Central memory CD4-positive, alpha-beta T cell (primary cell): ENCODE results near the gene ALOX5AP.

Source experiments
- DNase-seq: peaks from one replicate; pipeline ENCODE4 v3.0.0; 2022
- total RNA-seq, 3 experiments: gene quantifications; one replicate each; lab custom pipeline; 2026; lab: John Stamatoyannopoulos, UW

ALOX5AP gene
- 16.0 to 58.2 (median 17.6) reads per million in 3 experiments for total RNA-seq

- peak; percentile 56 for DNase-seq
These were observed at the start of gene ALOX5AP for GRCh38 chr13:30735025-30735871. Gene ALOX5AP, plus strand, starts transcription at chr13:30735543. Its CDS starts 63 bp downstream, at chr13:30735606.

- DNase-seq = no peak
These were observed 49.4 kb upstream of the ALOX5AP start for GRCh38 chr13:30685987-30686386.

- DNase-seq = no peak
These were observed 47.7 kb upstream of the ALOX5AP start for GRCh38 chr13:30687601-30688000.

GRCh38 chr13:30689752-30690151 is 45.6 kb upstream of the ALOX5AP start:
- DNase-seq = no peak

GRCh38 chr13:30690282-30691188 is 44.8 kb upstream of the ALOX5AP start:
- DNase-seq = peak; percentile 16

- no peak for DNase-seq
These were observed 43.2 kb upstream of the ALOX5AP start for GRCh38 chr13:30692113-30692512.

- no peak for DNase-seq
These were observed 38.8 kb upstream of the ALOX5AP start for GRCh38 chr13:30696278-30697176.

GRCh38 chr13:30697177-30697953 is 38.0 kb upstream of the ALOX5AP start:
- DNase-seq = no peak

GRCh38 chr13:30697996-30698401 is 37.3 kb upstream of the ALOX5AP start:
- DNase-seq = no peak

- no peak for DNase-seq
These were observed 36.8 kb upstream of the ALOX5AP start for GRCh38 chr13:30698488-30699005.

GRCh38 chr13:30700364-30700763 is 35.0 kb upstream of the ALOX5AP start:
- DNase-seq = no peak

GRCh38 chr13:30702006-30702405 is 33.3 kb upstream of the ALOX5AP start:
- no peak for DNase-seq

- no peak for DNase-seq
These were observed 30.7 kb upstream of the ALOX5AP start for GRCh38 chr13:30704596-30704995.

GRCh38 chr13:30705680-30706079 is 29.7 kb upstream of the ALOX5AP start:
- DNase-seq = no peak

GRCh38 chr13:30708541-30708940 is 26.8 kb upstream of the ALOX5AP start:
- no peak for DNase-seq

- DNase-seq = no peak
These were observed 24.9 kb upstream of the ALOX5AP start for GRCh38 chr13:30710442-30710841.

- DNase-seq = no peak
These were observed 24.0 kb upstream of the ALOX5AP start for GRCh38 chr13:30711375-30711774.

- DNase-seq = no peak
These were observed 23.5 kb upstream of the ALOX5AP start for GRCh38 chr13:30711837-30712236.

- no peak for DNase-seq
These were observed 22.5 kb upstream of the ALOX5AP start for GRCh38 chr13:30712536-30713532.
